ENCODE measurements around the gene ATP10A. TPM values are rescaled to one million over a fixed set of nuclear protein-coding genes. Genes with fewer than 3 reads are reported as not detected.

The ATP10A gene
- total RNA-seq, 2 donors from 2014 or later: 5.6 to 14.3 TPM

DNA sequence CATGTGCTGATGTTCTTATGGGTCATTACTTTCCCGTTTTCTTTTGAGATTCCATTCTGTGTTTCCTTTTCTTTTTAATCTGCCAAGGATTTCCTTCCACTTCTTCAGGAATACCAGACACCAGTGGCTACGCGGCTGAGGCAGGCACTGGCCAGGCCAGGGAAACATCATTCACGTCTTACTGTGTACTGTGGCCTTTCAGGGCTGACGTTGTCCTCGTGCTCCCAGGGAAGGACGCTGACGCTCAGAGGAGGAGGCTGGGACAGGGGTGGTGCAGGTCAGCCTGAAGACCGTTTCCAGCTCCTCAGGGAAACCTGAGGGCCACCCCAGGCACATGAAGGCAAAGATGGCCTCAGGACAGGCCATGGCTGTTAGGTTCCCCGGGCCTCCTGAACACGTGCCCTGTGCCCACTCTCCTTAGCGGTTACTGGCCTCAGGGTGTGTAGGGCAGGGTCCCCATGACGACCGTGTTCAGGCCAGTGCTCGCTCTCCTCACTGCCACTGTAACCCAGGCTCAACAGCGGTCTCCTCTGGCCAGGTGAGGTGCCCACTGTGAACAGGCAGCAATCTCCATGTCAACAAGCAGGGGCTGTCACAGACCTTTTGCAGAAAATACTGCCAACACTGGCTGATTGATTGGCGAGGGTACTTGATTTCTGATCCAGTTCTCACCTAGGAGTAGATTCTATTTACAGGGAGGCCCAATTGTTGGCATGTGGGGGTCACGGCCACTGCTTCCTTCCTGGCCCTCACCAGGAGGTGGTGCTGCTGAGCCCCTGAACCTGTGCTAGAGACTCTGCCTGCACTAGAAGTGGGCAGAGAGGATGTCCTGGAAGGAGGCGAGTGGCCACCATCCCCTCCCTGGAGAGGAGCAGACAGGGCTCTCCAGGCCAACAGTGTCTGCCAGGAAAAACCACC, 169.5 kb downstream of the ATP10A start:
- H3K27me3 ChIP-seq (replicated peaks; ENCODE audit: insufficient read depth): no peaks in the 10 kb centered on the region
- no peak overlapping the region for H3K27ac ChIP-seq
- no peaks in the 10 kb centered on the region for H3K4me1 ChIP-seq (replicated peaks)
- no peaks in the 10 kb centered on the region for H3K9me3 ChIP-seq
- no peaks in the 10 kb centered on the region for H3K36me3 ChIP-seq
- TF ChIP-seq POLR2AphosphoS5 (IDR thresholded peaks at IDR 0.05) (no peak), POLR2A (IDR thresholded peaks at IDR 0.05) (no peak)
- TF ChIP-seq, protein P1, sequence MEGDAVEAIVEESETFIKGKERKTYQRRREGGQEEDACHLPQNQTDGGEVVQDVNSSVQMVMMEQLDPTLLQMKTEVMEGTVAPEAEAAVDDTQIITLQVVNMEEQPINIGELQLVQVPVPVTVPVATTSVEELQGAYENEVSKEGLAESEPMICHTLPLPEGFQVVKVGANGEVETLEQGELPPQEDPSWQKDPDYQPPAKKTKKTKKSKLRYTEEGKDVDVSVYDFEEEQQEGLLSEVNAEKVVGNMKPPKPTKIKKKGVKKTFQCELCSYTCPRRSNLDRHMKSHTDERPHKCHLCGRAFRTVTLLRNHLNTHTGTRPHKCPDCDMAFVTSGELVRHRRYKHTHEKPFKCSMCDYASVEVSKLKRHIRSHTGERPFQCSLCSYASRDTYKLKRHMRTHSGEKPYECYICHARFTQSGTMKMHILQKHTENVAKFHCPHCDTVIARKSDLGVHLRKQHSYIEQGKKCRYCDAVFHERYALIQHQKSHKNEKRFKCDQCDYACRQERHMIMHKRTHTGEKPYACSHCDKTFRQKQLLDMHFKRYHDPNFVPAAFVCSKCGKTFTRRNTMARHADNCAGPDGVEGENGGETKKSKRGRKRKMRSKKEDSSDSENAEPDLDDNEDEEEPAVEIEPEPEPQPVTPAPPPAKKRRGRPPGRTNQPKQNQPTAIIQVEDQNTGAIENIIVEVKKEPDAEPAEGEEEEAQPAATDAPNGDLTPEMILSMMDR (IDR thresholded peaks at IDR 0.05): peak in 3 of 4 experiments; percentile 46 to 64 (median 50)
- 85% methylated on average over 19 of the region's 19 CpGs for whole genome bisulfite sequencing
- no peak for DNase-seq (ENCODE audit: low spot score)
- no peak overlapping the region for H3K4me3 ChIP-seq
- intact Hi-C loops (cut with DNase I): loop anchor here (2.0 to 10.0 kb wide), 2 partner anchors 189 to 239 kb away; no protein-coding TSS in a partner anchor

DNA sequence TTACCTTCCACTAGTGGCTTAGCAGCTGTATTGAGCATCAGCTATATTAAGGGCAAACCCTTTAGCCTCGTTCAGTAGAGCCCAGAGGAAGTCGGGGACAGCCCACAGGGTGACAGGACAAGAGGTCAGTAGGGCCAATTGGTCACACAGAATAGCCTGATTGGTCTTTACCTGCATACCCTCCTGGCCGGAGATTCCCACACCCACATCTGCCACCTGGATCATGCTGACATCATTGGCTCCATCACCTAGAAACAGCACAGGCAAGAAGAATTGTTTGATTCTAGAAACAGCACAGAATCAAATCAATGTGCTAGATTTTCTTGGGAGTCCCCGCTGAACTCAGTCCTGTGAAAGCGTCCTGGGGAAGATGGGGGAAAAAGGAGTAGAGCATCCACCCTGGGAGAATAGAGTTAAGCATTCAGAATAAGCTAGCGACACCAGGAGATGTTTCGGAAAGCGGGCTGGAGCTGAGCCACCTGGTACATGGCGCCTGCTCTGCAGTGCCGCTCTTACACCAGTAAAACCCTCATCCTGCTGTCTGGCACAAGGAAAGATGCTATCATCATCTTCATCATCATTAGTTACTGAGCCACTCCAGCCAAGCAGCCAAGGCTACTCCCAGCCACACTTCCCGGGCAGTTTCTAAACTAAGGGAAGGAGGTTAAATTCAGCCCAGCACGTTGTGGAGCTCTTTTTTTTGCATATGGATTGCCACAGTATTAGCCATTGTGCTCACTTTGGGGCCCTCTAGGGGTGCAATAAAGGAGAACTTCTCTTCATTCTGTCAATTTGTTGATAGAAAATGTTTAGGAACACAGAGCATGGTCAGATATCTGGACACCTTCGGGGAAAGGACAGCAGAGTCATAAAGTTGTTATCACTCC, 171.3 kb downstream of the ATP10A start:
- intact Hi-C loops (cut with DNase I): loop anchor here (10.0 kb wide), 1 partner anchor 187 kb away; no protein-coding TSS in a partner anchor
- H3K4me3 ChIP-seq: no peak overlapping the region

DNA sequence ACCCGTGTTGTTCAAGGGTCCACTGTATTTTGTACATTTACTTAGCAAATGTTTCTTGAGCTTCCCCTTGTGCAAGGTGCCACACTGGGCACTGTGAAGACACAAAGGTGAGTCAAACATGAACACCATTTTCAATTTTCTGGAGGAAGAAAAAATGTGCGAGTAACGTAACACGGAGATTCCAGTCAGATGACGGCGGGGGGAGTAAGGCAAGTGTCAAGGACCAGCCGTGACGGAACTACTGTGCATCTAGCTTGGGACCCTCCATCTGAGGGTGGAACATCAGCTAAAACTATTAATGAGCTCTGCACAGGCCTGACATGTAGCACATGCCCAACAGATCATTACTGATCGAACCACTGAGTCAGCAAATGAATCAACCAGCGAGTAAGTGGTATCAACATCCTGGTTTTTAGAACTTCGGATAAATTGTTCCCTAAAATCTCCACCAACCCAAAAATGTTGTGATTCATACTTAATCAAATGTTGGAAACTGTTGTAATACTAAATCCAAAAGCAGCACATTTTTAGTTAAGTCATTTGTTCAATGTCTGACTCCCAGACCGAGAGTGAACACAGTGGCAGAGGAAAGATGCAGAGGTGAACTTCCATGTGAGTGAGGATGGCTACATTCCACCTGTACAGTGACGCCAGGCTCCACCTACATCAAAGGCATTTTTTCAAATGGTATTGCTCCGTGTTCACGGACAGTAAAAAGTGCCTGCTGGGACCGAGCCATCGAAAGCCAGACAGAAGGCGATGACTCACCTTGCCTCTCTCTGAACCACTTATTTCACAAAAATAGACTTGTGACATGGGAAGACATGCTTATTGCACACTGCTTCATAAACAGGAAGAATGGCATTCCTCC, 172.2 kb downstream of the ATP10A start:
- no peak for TF ChIP-seq POLR2A (IDR thresholded peaks at IDR 0.05)
- peak; percentile 23 for TF ChIP-seq POLR2AphosphoS5 (IDR thresholded peaks at IDR 0.05)
- TF ChIP-seq, protein P1 (IDR thresholded peaks at IDR 0.05): no peak
- H3K4me3 ChIP-seq: no peak overlapping the region
- no peaks in the 10 kb centered on the region for H3K36me3 ChIP-seq
- no peak for DNase-seq (ENCODE audit: low spot score)
- WGBS: 70% methylated on average over 18 of the region's 18 CpGs
- no peak overlapping the region for H3K27ac ChIP-seq
- intact Hi-C loops (cut with DNase I): loop anchor here (10.0 kb wide), 1 partner anchor 186 kb away; no protein-coding TSS in a partner anchor
- no peaks in the 10 kb centered on the region for H3K9me3 ChIP-seq
- no peaks in the 10 kb centered on the region for H3K4me1 ChIP-seq (replicated peaks)
- no peaks in the 10 kb centered on the region for H3K27me3 ChIP-seq (replicated peaks; ENCODE audit: insufficient read depth)

More for the DNA sequence above, 171.3 kb downstream of the ATP10A start:
- no peaks in the 10 kb centered on the region for H3K27me3 ChIP-seq (replicated peaks; ENCODE audit: insufficient read depth)
- no peaks in the 10 kb centered on the region for H3K9me3 ChIP-seq
- TF ChIP-seq, protein P1 (IDR thresholded peaks at IDR 0.05): peak in 1 of 4 experiments; percentile 30
- TF ChIP-seq POLR2AphosphoS5 (IDR thresholded peaks at IDR 0.05) (no peak), POLR2A (IDR thresholded peaks at IDR 0.05) (no peak)
- H3K4me1 ChIP-seq (replicated peaks): no peaks in the 10 kb centered on the region
- WGBS: 64% methylated on average over 13 of the region's 13 CpGs
- H3K27ac ChIP-seq: no peak overlapping the region
- H3K36me3 ChIP-seq: no peaks in the 10 kb centered on the region
- no peak for DNase-seq (ENCODE audit: low spot score)

DNA sequence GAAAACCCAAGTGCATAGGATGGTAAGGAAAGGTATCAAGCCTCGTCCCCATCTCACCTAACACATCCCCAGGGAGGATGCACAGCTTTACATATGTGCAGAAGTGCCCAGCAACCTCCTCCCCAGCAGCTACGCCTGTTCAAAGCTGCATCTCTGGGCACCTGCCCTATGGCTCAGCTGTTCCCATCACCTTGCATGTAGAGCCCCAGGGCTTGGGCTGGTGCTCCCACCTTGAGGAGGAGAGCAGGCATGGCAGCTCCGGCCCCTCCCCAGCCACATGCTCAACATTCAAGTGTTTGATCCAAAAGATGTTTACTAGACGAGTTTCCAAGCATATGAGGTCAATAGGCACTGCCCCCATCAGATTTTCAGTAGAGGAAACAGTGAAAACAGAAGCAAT, 173.5 kb downstream of the ATP10A start:
- 88% methylated on average over 4 of the region's 4 CpGs for WGBS
- Histone ChIP-seq H3K4me3 (no peak overlapping the region), H3K9me3 (no peaks in the 10 kb centered on the region), H3K27ac (no peak overlapping the region), H3K27me3 (replicated peaks; ENCODE audit: insufficient read depth) (no peaks in the 10 kb centered on the region), H3K4me1 (replicated peaks) (no peaks in the 10 kb centered on the region), H3K36me3 (no peaks in the 10 kb centered on the region)
- TF ChIP-seq, protein P1 (IDR thresholded peaks at IDR 0.05): no peak
- TF ChIP-seq POLR2A (IDR thresholded peaks at IDR 0.05): no peak
- no peak for TF ChIP-seq POLR2AphosphoS5 (IDR thresholded peaks at IDR 0.05)
- no peak for DNase-seq (ENCODE audit: low spot score)
- intact Hi-C loops (cut with DNase I): no loop called here
